Ovary (tissue), 9 donors: Measurements from ENCODE around the gene MALRD1. TPM values are rescaled to one million over a fixed set of nuclear protein-coding genes. Genes with fewer than 3 reads are reported as not detected.

Experiments
- DNase-seq, 5 donors: peaks; one replicate each; pipeline ENCODE4 v3.0.0-alpha.2; 2019 to 2020
- H3K27ac ChIP-seq, 2 donors: fragments of 200-600 bp; one replicate each; pipeline versions ENCODE4 v1.5.1 to v1.8.0; 2019 to 2022
- H3K27me3 ChIP-seq: fragments of 200-600 bp; one replicate; pipeline ENCODE4 v1.8.0; 2022
- H3K36me3 ChIP-seq: fragments of 200-600 bp; sonication (generic); one replicate; pipeline ENCODE4 v1.5.1; 2019
- H3K4me1 ChIP-seq: one replicate; pipeline ENCODE4 v1.8.1; 2013; ENCODE audit warnings: mild to moderate bottlenecking, moderate library complexity; ENCODE audit not compliant: insufficient read depth
- H3K4me3 ChIP-seq: fragments of 200-600 bp; sonication (generic); one replicate; pipeline ENCODE4 v1.5.1; 2017
- H3K9me3 ChIP-seq, 2 donors: fragments of 200-600 bp in 1 of 2; sonication (generic) in 1 of 2; one replicate each; pipeline versions ENCODE4 v1.5.1 to v1.8.1; 2013 to 2019; ENCODE audit warnings: mild to moderate bottlenecking in 1 of 2, moderate library complexity in 1 of 2
- EP300 ChIP-seq: sonication (generic); formaldehyde crosslinking; IDR thresholded peaks from one replicate; pipeline ENCODE4 v1.6.1; 2017; ENCODE audit warnings: antibody characterized with exemption
- POLR2A ChIP-seq: fragments of 450-650 bp; IDR thresholded peaks from one replicate; pipeline ENCODE4 v1.6.1; 2017; ENCODE audit warnings: antibody characterized with exemption, mild to moderate bottlenecking, moderate library complexity
- WGBS, 3 donors: extraction: QIAGEN DNeasy Blood & Tissue Kit in 1 of 3; methylation state at CpG; one replicate each; pipeline versions ENCODE4 v1.1.5 to v1.1.7; 2013 to 2017; 5-methylcytosine and 5-hydroxymethylcytosine counted together
- intact Hi-C, 4 donors: fragments of 100-400 bp; cut with DNase I; formaldehyde crosslinking; loops; one replicate each; pipeline versions ENCODE4 v1.11.0 to v1.15.1; 2022 to 2023
- polyA plus RNA-seq, 2 donors: library from polyadenylated mRNA; stranded (reverse); fragments of 200-250 nt in 1 of 2; fragments of 350-450 nt in 1 of 2; fragmentation: Illumina TruSeq in 1 of 2; extraction: RNeasy Lipid Tissue Mini Kit (QIAGEN cat#74804) in 1 of 2; gene quantifications; one replicate each; pipeline ENCODE4 v1.2.3, GENCODE V29; 2013 to 2014
- total RNA-seq, 7 donors: library from RNA; depleted of rRNA in 2 of 7; stranded (reverse); fragments of >200 nt in 2 of 7; fragmentation: NEBNext Ultra II Directional in 3 of 7; extraction: Animal tissue kit (Norgen Biotek cat#: 25700) in 3 of 7; gene quantifications; one replicate each; pipeline versions ENCODE4 v1.1.0 to v1.2.4, GENCODE V29; 2016 to 2023
- TF ChIP-seq, protein P1 (sequence below), 3 donors: fragments of 450-650 bp in 2 of 3; fragments of 200-600 bp in 1 of 3; IDR thresholded peaks; one replicate each; pipeline versions ENCODE4 v1.5.1 to v1.8.0; 2016 to 2022; ENCODE audit warnings: antibody characterized with exemption in 3 of 3, mild to moderate bottlenecking in 1 of 3
- donor health status: DM: no; HTN: no; CAD: no; lungs with moderate emphysema.
- donor health status: DM: no; HTN: no; CAD: no.
- donor health status: Bipolar disorder and iron deficiency.
- donor health status: DM: yes; HTN: yes; CAD: no.
- donor health status: DM: no; HTN: no; CAD: no.
- donor health status: DM: yes; HTN: yes; CAD: no.

MALRD1 gene
- total and polyA plus RNA-seq, 9 donors, result 0.56 to 12.1 (median 1.9) TPM

DNA sequence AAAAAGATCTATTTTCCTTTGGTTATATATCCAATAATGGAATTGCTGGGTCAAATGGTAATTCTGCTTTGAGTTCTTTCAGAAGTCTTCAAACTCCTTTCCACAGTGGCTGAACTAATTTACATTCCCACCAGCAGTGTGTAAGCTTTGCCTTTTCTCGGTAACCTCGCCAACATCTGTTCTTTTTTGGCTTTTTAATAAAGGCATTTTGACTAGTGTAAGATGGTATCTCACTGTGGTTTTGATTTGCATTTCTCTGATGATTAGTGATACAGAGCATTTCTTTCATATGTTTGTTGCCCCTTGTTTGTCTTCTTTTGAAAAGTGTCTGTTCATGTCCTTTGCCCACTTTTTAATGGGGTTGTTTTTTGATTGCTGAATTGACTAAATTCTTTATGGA is 285.0 kb downstream of the MALRD1 start:
- no peaks in the 10 kb centered on the region for H3K4me1 ChIP-seq
- no peaks in the 10 kb centered on the region for H3K36me3 ChIP-seq
- DNase-seq, result no peak
- no peaks in the 10 kb centered on the region for H3K27me3 ChIP-seq
- H3K4me3 ChIP-seq, result no peak overlapping the region
- H3K27ac ChIP-seq, result no peak overlapping the region
- H3K9me3 ChIP-seq, result no peaks in the 10 kb centered on the region
- intact Hi-C loops, result no loop called here
- 96 to 97% (median 96%) methylated on average over 2 of the region's 2 CpGs for WGBS, 3 donors
- no peak for TF ChIP-seq POLR2A
- TF ChIP-seq EP300, result no peak
- TF ChIP-seq, protein P1, sequence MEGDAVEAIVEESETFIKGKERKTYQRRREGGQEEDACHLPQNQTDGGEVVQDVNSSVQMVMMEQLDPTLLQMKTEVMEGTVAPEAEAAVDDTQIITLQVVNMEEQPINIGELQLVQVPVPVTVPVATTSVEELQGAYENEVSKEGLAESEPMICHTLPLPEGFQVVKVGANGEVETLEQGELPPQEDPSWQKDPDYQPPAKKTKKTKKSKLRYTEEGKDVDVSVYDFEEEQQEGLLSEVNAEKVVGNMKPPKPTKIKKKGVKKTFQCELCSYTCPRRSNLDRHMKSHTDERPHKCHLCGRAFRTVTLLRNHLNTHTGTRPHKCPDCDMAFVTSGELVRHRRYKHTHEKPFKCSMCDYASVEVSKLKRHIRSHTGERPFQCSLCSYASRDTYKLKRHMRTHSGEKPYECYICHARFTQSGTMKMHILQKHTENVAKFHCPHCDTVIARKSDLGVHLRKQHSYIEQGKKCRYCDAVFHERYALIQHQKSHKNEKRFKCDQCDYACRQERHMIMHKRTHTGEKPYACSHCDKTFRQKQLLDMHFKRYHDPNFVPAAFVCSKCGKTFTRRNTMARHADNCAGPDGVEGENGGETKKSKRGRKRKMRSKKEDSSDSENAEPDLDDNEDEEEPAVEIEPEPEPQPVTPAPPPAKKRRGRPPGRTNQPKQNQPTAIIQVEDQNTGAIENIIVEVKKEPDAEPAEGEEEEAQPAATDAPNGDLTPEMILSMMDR (IDR thresholded peaks at IDR 0.05), result no peak

DNA sequence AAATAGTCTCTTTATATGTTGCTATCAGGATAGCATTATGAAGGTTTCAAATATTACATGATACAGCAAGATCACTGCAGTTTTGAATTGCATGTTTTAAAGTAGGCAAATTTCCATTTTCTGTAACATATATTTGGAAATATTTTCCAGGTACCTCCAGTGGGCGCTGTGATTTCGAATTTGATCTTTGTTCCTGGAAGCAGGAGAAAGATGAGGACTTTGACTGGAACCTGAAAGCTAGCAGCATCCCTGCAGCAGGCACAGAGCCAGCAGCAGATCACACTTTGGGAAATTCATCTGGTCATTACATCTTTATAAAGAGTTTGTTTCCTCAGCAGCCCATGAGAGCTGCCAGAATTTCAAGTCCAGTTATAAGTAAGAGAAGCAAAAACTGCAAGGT is 299.0 kb downstream of the MALRD1 start:
- Histone ChIP-seq H3K27me3 (no peaks in the 10 kb centered on the region), H3K27ac (no peak overlapping the region), H3K4me1 (no peaks in the 10 kb centered on the region), H3K36me3 (no peaks in the 10 kb centered on the region), H3K4me3 (no peak overlapping the region), H3K9me3 (no peaks in the 10 kb centered on the region)
- DNase-seq, result no peak
- TF ChIP-seq EP300 (no peak), POLR2A (no peak)
- TF ChIP-seq, protein P1 (IDR thresholded peaks at IDR 0.05), result no peak
- intact Hi-C loops, result no loop called here
- 21 to 30% (median 27%) methylated on average over 2 of the region's 2 CpGs for WGBS, 3 donors

GRCh38 chr10:19367176-19367575 is 318.6 kb downstream of the MALRD1 start:
- 69 to 77% (median 71%) methylated on average over 2 of the region's 2 CpGs for WGBS, 3 donors
- intact Hi-C loops, result no loop called here
- Histone ChIP-seq H3K36me3 (no peaks in the 10 kb centered on the region), H3K4me3 (no peak overlapping the region), H3K4me1 (no peaks in the 10 kb centered on the region), H3K27ac (no peak overlapping the region), H3K27me3 (no peaks in the 10 kb centered on the region), H3K9me3 (no peaks in the 10 kb centered on the region)
- DNase-seq, result no peak
- TF ChIP-seq EP300, result no peak
- no peak for TF ChIP-seq POLR2A
- TF ChIP-seq, protein P1 (IDR thresholded peaks at IDR 0.05), result no peak

DNA sequence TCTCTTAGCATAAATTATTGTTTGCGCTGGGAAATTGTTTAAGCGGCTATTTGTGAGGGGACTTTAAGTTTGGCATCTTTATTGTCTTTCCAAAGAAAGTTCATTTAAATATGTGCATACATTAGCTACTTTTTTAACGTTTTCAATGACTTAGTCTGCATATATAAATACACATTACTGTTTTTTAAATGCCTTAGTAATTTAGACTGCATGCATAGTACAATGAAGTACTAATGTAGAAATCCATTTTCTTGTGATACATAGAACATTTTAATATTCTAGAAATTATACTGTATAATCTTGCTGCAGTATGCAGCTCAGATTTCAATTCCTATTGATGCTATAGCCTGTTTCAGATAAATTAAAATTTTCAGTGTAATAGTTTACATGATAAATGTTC is 325.4 kb downstream of the MALRD1 start:
- intact Hi-C loops, result no loop called here
- TF ChIP-seq, protein P1 (IDR thresholded peaks at IDR 0.05), result no peak
- no peak for TF ChIP-seq POLR2A
- no peak for TF ChIP-seq EP300
- 60 to 66% (median 65%) methylated on average over 3 of the region's 3 CpGs for WGBS, 3 donors
- Histone ChIP-seq H3K27me3 (no peaks in the 10 kb centered on the region), H3K36me3 (no peaks in the 10 kb centered on the region), H3K4me3 (no peak overlapping the region), H3K4me1 (no peaks in the 10 kb centered on the region), H3K9me3 (no peaks in the 10 kb centered on the region), H3K27ac (no peak overlapping the region)
- no peak for DNase-seq
